HG02642 (cell line): ENCODE measurements around the gene NEDD4.
"Not testable (repeated sequence)": the region's sequence is repeated elsewhere in the genome, so short reads cannot be mapped to it uniquely, and the experiment has no call there.

ENCODE experiments used
- ATAC-seq: cut with Tn5 transposase; IDR thresholded peaks from one replicate; pipeline ENCODE4 v1.9.1; 2021; ENCODE audit warnings: mild to moderate bottlenecking; ENCODE audit not compliant: unreplicated experiment, poor library complexity

NEDD4 gene

GRCh38 chr15:56007053-56007452 is 13.6 kb upstream of the NEDD4 start:
- not testable (repeated sequence) for ATAC-seq

DNA sequence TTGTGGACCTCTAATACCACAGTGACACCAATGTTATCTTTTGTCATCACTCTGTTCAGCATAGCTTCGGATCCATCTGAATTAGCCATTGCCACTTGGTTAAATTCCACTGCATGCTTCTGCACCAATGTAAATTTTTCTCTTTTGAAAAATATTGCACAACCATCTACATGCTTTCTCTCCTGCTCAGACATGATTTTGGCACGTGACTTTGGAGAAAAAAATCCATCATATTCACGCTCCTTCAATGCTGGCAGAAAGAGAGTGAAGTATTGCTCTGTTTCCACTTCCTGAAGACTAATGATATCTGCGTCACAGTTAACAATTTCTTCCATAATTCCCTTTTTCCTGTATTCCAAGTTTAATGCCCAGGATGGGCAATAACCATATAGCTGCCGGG is 13.0 kb upstream of the NEDD4 start:
- ATAC-seq, result not testable (repeated sequence)

GRCh38 chr15:56004281-56004680 is 10.9 kb upstream of the NEDD4 start:
- ATAC-seq, result not testable (repeated sequence)

DNA sequence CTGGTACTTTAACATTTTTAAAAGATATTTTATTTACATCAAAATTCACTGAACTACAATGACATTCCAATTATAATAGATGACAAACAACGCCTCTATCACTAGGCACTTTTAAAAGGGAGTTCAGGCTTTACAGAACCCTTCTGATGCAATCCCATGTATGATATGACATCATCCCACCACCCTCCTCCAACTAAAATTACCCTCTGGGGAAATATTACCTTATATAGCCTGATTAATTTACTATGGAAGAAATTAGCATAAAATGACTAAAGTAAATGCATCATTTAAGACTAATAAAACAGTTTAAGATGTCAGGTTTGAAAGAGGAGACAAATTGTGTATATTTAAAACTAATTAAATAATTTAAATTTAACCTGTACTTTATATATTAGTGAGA is 10.4 kb upstream of the NEDD4 start:
- not testable (repeated sequence) for ATAC-seq

- not testable (repeated sequence) for ATAC-seq
These were observed 9.9 kb upstream of the NEDD4 start for GRCh38 chr15:56003277-56003676.

DNA sequence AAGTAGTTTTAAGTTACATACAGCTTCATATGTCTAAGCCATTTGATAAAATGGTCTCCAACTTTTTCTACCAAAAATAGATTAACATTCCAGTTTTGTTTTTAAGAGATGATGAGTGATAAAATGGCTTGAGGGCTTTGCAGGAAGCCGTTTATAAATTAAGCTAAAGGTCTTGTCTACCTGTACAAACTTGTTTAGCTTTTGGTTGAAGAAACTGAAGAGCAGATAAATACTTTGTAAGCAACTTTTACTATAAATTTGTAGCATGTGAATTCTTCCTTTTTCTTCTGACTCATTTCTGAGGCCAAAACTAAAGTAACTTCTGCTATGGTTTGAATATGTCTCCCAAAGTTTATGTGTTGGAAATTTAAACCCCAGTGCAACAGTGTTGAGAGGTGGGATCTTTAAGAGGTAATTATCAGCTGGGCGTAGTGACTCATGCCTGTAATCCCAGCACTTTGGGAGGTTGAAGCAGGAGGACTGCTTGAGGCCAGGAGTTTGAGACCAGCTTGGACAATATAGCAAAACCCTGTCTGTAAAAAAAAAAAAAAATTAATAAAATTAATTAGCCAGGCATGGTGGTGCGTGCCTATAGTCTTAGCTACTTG is 8.2 kb upstream of the NEDD4 start:
- ATAC-seq, result no peak

GRCh38 chr15:55999658-56000057 is 6.2 kb upstream of the NEDD4 start:
- no peak for ATAC-seq

DNA sequence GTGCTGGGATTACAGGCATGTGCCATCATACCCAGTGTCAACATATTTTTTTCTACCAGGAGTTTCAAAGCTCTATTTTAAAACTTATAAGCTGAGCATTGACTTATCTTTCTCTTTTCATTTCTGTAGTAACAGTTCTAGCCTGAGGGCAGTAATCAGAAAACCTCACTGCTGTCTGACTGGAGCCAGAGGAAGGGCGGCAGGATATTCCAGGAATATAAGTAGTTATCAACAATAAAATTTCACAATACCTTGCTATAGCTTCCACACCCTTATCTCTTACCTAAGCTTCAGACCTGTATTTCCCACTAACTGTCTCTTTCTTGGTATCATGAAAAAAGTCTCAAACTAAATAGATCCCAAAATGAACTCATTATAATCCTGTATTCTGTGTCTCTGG is 5.1 kb upstream of the NEDD4 start:
- ATAC-seq, result no peak

GRCh38 chr15:55993804-55994560 is 570 bp upstream of the NEDD4 start:
- ATAC-seq, result peak; percentile 3

- ATAC-seq, result no peak
These were observed 672 bp downstream of the NEDD4 start for GRCh38 chr15:55992769-55993110.

DNA sequence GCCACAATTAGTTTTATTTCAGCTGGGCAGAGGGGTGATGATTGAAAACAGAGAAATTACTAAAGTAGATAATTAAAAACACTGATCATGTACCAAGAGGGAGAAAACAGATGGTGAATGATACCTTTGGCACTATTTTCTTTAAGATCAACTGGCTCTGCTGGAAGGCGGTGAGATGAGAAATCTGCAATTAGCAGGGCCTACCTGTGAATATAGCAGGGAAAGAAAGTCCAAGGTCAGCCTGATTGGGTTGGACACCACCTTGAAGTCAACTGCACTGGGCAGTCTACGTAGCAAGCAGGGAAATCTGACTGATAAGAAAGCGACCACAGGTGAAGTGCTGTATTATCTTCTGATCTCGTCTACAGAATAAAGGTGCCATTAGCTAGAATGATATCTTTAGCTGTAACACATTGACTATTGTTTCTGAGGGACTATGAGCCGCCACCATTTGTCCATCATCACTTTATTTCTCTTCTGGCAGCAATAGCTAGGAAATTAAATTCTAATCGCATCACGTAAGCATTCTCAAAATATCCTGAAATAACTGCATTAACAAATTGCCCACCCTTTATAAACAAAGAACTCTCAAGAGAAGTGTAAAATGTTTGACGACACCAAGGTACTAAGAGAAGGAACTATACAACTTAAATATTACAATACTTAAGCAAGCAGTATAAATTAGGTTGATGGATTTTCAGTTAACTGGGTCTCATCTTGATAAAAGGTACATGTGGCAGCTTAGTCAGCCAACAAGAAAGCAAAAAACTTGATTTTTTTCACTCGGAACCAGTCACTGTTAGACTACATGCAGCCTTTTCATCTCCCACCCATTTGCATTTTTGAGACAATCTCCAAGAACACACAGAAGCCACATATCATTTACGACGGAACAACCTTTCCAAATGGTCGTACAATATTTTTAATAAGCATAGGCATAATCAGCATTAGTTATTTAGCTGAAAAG is 1.3 kb downstream of the NEDD4 start:
- ATAC-seq, result no peak

DNA sequence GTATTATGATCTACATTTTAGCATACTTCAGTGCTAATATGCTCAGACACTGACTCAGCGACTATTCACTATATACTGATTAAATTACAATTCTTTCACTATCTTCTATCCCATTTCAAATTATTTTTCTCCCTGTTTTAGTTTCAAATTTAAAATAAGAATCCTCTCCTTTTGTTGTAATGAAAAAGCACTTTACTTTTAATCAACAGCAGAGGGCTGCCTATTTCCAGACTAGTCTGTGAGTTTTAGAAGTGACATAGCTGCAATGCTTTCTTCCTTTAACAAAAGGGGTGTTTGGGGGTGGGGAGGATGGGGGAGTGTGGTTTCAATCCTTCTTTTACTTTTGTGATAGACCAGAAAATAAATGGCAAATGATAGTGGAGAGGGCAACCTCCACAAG is 2.4 kb downstream of the NEDD4 start:
- no peak for ATAC-seq

DNA sequence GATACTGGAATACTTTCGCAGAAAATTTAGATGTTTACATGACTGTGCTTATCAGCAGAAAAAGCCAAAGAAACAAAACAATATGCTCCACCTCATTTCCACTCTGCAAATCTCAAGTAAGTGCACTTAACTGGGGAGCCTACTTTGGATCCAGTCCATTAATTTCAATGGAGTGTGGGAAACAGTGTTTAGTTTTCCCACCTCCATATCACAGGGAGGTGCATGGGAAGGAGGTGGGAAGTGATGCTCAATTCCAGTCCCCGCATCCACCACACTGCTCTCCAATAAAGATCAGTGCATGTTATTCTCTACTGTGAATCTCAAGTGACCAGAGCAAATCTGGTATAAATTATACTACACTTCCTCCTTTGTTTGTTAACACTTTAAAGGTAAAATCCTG is 2.9 kb downstream of the NEDD4 start:
- ATAC-seq, result no peak

GRCh38 chr15:55989383-55989782 is 4.0 kb downstream of the NEDD4 start:
- ATAC-seq, result no peak

GRCh38 chr15:55981582-55982249 is 11.7 kb downstream of the NEDD4 start:
- ATAC-seq, result no peak

DNA sequence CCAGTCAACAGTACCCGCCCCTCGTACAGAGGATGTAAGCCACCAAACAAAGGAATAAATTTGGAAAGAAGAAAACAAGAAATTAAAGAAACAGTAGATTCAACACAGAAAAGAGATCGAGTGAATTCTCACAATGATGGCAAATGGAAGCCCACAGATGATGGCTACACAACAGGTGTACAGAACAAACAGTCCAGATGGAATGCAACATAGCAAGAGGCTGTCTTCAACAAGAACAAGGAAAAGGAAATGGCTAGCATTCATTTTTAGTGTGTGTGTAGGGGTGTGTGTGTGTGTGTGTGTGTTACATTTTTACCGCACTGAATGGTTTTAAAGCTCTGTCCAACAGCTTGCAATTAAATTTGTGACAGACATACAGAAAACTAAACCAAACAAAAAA is 12.9 kb downstream of the NEDD4 start:
- no peak for ATAC-seq

- ATAC-seq, result no peak
These were observed 16.2 kb downstream of the NEDD4 start for GRCh38 chr15:55977231-55977630.

GRCh38 chr15:55970286-55970685 is 23.1 kb downstream of the NEDD4 start:
- no peak for ATAC-seq

DNA sequence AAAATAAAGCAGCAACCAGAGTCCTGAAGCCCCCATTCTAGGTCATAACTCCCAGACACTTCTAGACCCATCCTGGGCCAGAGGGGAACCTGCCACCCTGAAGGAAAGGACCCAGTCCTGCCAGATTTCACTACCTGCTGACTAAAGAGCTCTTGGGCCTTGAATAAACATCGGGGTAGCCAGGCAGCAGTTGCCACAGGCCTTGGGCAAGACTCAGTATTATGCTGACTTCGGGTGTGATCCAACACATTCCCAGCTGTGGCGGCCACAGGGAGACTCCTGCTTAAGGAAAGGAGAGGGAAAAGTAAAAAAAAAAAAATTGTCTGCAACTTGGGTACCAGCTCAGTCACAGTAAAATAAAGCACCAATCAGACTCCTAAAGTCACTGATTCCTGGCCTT is 23.8 kb downstream of the NEDD4 start:
- no peak for ATAC-seq

- ATAC-seq, result no peak
These were observed 24.5 kb downstream of the NEDD4 start for GRCh38 chr15:55968923-55969322.

DNA sequence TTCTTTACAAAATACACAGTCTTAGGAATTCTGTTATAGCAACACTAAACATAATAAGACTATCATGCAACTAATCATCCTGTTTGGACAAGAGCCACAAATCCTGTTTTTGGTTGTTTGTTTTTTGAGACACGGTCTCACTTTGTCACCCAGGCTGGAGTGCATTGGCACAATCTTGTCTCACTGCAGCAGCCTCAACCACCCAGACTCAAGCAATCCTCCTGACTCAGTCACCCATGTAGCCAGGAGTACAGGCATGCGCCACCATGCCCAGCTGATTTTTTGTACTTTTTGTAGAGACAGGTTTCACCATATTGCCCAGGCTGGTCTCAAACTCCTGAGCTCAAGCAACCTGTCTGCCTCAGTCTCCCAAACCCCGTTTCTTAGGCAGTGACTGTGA is 28.3 kb downstream of the NEDD4 start:
- no peak for ATAC-seq
